ENCODE data around the gene LRWD1.

DNA sequence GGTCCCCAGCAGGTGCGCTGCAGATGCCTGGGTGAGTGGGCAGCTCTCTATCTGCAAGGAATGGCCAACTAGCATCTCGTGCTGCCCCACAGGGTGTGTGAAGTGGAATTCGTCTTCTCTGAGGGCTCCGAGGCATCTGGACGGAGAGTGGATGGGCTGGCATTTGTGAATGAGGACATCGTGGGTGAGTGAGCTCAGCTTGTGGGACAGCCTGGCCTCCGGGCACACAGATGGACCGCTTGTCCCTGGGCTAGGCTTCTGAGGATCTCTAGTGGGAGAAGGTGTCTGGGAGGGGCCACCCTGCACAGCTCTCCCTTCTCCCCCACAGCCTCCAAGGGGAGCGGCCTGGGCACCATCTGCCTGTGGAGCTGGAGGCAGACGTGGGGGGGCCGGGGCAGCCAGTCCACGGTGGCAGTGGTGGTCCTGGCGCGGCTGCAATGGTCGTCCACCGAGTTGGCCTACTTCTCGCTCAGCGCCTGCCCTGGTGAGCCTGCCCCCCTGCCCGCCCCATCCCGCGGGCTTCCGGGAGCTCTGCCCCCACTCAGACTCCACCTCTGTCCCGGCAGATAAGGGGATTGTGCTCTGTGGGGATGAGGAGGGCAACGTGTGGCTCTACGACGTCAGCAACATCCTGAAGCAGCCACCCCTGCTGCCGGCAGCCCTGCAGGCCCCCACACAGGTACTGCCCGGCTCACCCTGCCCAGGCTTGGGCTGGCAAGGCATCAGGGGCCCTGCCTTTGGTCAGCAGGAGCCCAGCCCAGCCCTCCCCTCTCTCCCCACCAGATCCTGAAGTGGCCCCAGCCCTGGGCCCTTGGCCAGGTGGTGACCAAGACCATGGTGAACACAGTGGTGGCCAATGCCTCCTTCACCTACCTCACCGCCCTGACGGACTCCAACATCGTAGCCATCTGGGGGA, 7.6 kb downstream of the LRWD1 start:
- TF ChIP-seq, protein P1, sequence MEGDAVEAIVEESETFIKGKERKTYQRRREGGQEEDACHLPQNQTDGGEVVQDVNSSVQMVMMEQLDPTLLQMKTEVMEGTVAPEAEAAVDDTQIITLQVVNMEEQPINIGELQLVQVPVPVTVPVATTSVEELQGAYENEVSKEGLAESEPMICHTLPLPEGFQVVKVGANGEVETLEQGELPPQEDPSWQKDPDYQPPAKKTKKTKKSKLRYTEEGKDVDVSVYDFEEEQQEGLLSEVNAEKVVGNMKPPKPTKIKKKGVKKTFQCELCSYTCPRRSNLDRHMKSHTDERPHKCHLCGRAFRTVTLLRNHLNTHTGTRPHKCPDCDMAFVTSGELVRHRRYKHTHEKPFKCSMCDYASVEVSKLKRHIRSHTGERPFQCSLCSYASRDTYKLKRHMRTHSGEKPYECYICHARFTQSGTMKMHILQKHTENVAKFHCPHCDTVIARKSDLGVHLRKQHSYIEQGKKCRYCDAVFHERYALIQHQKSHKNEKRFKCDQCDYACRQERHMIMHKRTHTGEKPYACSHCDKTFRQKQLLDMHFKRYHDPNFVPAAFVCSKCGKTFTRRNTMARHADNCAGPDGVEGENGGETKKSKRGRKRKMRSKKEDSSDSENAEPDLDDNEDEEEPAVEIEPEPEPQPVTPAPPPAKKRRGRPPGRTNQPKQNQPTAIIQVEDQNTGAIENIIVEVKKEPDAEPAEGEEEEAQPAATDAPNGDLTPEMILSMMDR (conservative IDR thresholded peaks at IDR 0.05; ENCODE audit: low read length): no peak
- no peak for TF ChIP-seq EZH2phosphoT487 (IDR thresholded peaks at IDR 0.05; ENCODE audit: borderline replicate concordance, low read depth, low read length)
